DLD1 (cell line): Measurements from ENCODE around the gene TMEM132D.

Source experiments
- in situ Hi-C: cut with HindIII; loops from 2 replicates; pipeline ENCODE4 v1.10.0; 2017; ENCODE audit warnings: low sequenced_read_pairs

Gene TMEM132D

DNA sequence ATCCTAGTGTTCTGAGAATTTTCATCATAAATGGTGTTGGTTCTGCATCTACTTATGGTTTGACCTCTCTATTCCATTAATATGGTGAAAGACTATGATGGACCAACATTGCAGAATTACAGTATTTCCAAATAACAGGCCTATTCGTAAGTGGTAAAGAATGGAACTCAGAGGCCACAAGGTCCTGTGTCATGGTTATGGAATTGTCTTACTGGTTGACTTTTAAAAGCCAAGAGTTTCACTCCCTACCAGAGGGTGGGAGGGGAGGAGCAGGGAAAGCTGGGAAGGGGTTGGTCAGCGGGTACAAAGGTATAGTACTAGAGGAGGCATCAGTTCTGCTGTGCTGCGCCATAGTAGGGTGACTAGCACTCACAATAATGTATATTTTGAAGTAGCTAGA, 153.4 kb downstream of the TMEM132D start:
- in situ Hi-C loops, result no loop called here

DNA sequence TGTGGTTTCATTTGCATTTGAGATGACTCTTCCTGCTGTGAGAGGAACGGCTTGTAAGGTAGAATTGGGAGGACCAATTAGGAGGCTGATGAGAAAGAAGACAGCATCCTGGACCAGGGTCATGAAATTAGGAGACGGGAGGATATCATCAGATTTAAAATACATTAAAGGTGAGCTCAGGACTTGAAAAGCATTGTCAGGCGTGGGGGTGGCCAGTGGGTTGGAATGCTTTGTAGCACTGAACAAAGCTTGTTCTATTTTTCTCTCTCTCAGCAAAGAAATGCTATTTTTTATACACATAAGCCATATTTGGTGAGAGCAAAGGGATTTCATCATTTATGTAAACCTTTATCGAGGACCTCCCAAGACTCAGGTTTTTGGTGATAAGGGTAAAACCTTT, 157.5 kb downstream of the TMEM132D start:
- in situ Hi-C loops, result no loop called here

DNA sequence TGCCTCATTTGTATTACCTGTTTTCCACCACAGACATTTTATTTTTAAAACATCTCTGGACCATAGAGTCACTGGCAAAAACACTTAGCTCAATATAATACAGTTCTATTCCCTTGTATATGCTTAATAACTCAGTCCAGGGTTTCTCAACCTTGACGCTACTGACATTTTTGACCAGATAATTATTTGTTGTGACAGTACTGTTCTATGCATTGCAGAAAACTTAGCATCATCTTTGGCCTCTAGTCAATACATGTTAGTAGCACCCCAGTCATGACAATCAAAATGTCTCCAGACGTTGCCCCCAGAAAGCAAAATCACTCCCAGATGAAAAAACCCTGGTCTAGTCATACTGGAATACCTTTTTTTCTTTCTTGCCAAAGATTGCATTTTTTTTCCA, 174.7 kb downstream of the TMEM132D start:
- in situ Hi-C loops, result no loop called here

DNA sequence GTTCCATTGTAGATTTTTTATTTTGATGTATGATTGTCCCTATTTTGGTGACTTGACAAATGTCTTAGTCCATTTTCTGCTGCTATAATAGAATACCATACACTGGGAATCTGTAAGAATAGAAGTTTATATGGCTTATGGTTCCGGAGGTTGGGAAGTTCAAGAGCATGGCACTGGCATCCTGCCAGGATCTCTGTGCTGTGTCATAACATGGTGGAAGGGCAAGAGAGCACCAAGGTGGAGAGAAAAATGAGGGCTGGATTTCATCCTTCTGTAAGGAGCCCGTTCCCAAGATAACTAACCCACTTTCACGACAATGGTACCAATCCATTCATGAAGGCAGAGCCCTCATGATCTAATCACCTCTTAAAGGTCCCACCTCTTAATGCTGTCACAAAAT, 176.7 kb downstream of the TMEM132D start:
- in situ Hi-C loops, result no loop called here

DNA sequence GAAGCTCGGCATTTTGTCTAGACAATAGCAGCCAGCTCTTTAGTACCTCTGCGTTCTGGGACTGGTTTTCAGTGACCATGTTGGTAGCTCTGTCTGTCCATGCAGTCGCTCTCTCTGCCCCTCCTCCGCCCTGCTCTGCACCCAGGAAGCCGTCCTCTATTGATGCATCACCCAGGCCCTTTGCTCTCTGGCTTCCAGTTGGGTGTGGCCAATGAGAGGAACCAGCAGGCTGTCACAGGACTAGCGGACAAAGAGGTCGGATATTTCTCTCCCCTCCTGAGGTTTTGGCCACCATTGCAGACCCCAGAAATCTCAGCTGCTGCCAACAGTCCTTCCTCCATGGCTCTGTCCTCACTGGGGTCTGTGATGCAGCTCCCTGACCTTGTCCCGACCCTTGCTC, 180.6 kb downstream of the TMEM132D start:
- in situ Hi-C loops, result no loop called here

- in situ Hi-C loops, result no loop called here
Measured at GRCh38 chr12:129720618-129721017, 183.2 kb downstream of the TMEM132D start.

GRCh38 chr12:129719416-129719815, 184.4 kb downstream of the TMEM132D start:
- in situ Hi-C loops, result no loop called here

- in situ Hi-C loops, result no loop called here
Measured at GRCh38 chr12:129717438-129717837, 186.4 kb downstream of the TMEM132D start.

DNA sequence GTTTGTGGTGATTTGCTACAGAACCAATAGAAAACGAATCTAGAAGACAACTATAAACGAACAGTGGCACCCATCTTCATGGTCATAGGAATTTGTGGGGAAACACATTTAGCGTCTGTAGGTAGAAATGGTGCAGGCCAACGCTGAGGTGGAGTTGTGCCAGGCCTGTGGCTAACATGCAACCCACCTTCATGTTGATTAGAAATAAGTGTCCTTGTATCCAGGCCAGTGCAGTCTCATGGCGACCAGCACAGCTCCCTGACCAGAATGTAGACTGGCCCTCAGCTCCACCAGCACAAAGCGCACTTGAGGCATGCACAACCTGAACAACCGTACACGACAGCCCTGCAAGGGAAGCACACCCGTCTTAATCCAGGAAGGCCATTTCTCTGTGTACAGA, 187.0 kb downstream of the TMEM132D start:
- in situ Hi-C loops, result no loop called here

GRCh38 chr12:129706716-129707115, 197.1 kb downstream of the TMEM132D start:
- in situ Hi-C loops, result no loop called here

DNA sequence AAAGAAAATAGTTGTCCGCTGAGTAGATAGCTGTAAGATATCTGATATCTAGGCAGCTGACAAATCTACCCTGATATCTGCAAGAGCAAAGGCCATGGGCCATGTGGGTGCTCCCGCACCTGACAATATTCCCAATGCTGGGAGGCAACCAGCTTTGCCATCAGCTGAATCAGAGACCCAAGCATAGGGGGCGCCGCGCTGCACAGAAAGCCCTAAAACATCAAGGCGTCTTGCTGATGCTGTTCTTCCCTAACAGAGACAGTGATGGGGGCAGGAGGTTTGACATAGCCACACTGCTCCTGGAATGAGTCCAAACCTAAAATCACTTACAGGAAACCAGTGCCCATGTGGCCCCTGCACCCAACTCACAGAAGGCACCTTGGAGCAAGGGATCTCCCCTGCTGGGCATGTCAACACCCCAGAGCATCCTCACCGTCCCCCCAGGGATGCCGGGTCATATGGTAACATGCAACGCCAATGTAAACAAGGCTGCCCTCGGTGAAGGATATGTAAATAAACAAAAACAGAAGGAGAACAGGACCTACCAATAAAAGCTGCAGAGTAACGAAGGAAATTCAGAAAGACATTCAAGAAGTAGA, 199.5 kb downstream of the TMEM132D start:
- in situ Hi-C loops, result no loop called here

GRCh38 chr12:129701631-129702101, 202.2 kb downstream of the TMEM132D start:
- in situ Hi-C loops, result no loop called here

- in situ Hi-C loops, result no loop called here
Measured at GRCh38 chr12:129700036-129700435, 203.8 kb downstream of the TMEM132D start.

GRCh38 chr12:129696926-129697325, 206.9 kb downstream of the TMEM132D start:
- in situ Hi-C loops, result no loop called here

- in situ Hi-C loops, result no loop called here
Measured at GRCh38 chr12:129696405-129696804, 207.4 kb downstream of the TMEM132D start.

- in situ Hi-C loops, result no loop called here
Measured at GRCh38 chr12:129693731-129694130, 210.1 kb downstream of the TMEM132D start.

GRCh38 chr12:129687731-129688130, 216.1 kb downstream of the TMEM132D start:
- in situ Hi-C loops, result no loop called here

- in situ Hi-C loops, result no loop called here
Measured at GRCh38 chr12:129681830-129682229, 222.0 kb downstream of the TMEM132D start.

DNA sequence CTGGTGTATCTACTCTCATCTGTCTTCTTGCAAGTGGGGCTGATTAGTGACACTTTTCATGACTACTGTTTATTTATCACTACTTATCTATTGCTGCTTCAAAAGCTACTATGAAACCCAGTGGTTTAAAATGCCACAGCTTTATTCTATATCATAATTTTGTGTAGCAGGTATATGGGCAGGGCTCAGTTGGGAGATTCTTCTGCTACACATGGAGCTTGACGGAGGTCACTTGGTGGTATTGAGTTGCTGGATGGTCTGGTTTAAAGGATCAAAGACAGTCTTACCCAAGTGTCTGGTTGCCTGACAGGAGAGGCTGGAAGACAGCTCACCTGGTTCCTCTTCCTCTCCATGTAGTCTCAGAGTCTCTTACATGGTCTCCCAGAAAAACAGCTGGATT, 222.7 kb downstream of the TMEM132D start:
- in situ Hi-C loops, result no loop called here

GRCh38 chr12:129676411-129676810, 227.4 kb downstream of the TMEM132D start:
- in situ Hi-C loops, result no loop called here

DNA sequence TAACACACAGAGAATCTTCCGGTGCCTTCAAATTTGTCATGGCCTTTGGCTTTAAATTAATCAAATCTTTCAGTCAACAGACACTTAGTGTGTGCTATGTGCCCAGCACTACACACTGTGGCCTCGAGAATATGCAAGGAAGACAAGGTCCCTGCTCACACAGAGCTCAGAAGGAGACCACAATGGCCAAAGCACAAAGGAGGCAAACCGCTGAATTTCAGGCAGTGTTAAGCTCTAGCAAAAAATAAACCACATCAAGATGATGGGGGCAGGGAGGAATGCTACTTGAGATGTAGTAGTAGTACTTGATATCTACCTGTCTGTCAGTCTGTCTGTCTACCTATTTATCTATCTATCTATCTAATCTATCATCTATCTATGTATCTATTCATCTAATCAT, 227.9 kb downstream of the TMEM132D start:
- in situ Hi-C loops, result no loop called here

- in situ Hi-C loops, result no loop called here
Measured at GRCh38 chr12:129675496-129675895, 228.3 kb downstream of the TMEM132D start.

DNA sequence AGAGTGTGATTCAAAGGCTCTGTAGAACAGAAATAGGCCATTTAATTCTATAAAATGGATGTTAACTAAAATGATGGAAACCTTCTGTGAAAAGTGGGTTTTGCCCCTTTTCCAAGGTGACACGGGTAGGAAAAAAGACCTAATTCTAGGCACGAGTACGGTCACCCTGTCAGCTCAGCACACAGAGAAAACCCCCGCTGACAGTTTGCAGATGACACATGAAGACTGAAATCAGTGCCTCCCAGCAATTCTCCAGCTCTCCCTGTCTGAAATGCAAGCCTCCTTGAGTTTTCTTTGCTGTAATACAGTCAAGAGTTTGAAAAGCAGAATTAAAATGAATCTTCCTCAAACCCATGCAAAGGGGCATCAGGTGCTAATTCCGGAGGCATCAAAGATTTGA, 230.0 kb downstream of the TMEM132D start:
- in situ Hi-C loops, result no loop called here
